ENCODE measurements around the gene KCNK15. TPM values are rescaled to one million over a fixed set of nuclear protein-coding genes. Genes with fewer than 3 reads are reported as not detected.

Gene KCNK15
- total and polyA plus RNA-seq, 9 of the 15 experiments (the other 6 are each of a cell fraction or from before 2014, with no cell fraction given), result 0.03 to 0.30 (median 0.17) TPM; not detected in 5

DNA sequence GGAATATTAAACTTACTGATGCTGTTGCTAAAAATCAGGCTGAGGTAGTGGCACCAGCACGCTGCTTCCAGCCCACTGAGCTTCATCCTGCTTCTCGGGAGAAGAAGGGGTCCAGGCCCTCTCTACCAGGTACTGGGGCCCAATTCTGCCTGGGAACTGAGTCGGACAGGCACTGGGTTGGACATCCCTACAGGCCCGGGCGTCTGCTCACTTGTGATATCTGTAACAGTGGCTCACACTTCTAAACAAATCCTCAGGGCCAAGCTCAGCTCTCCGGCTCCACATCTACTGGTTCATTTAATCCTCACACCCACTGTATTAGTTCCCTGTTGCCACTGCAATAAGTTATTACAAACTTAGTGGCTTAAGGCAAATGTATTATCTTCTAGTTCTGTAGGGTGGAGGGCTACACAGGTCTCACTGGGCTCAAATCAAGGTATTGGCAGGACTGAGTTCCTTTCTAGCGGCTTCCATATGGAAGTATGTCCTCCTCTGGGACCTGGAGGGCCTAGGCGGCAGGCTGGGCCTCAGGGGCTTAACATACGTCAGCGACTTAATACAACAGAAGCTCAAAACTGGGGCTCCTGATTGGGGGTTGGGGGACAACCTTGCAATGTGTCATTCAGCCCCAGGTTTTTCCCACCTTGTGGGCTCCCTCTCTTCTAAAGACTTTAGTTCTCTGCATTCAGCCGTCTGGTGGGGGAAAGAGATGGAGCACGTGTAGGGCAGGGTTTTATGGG lies 1.6 kb upstream of the KCNK15 start (continued):
- TF ChIP-seq POLR3A (IDR thresholded peaks at IDR 0.05; ENCODE audit: borderline replicate concordance, extremely low read depth, insufficient read depth, insufficient read length) (no peak), SMARCC2 (IDR thresholded peaks at IDR 0.05; ENCODE audit: low read depth) (no peak), ZNF77 (CRISPR knock-in tag; IDR thresholded peaks at IDR 0.05) (no peak), ZNF444 (CRISPR knock-in tag; IDR thresholded peaks at IDR 0.05) (no peak), SLC30A9 (CRISPR knock-in tag; IDR thresholded peaks at IDR 0.05) (no peak), RBBP5 (IDR thresholded peaks at IDR 0.05; ENCODE audit: borderline replicate concordance, insufficient read depth, low read length, poor library complexity, severe bottlenecking) (no peak), KDM5B (IDR thresholded peaks at IDR 0.05; ENCODE audit: insufficient replicate concordance, low read depth, low read length) (no peak)

DNA sequence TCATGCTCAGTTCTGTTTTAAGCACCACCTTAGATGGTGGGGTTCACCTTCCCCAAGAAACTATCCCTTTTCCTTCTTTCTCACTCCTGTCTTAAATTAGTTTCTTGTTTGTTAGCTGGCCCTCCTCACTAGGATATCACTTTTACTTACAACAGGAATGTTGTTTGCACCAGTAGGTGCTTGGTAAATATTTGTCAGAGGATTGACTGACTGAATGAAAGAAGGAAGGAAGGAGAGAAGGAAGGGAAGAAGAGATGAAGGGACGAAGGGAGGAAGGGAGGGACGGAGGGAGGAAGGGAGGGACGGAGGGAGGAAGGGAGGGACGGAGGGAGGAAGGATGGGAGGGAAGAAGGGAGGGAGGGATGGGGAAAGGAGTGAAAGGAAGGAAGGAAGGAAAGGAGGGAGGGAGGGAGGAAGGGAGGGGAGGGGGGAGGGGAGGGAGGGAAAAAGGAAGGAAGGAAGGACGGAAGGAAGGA lies 505 bp upstream of the KCNK15 start:
- Histone ChIP-seq H3K4me2 (ENCODE audit: insufficient read depth, low read length) (peak overlapping the region; percentile 77; the same call in 1 of the 2 replicates), H2AFZ (ENCODE audit: low read depth, low read length) (peak overlapping the region; percentile 80), H3K27me3 (ENCODE audit: control insufficient read depth in 2 of 2, insufficient read depth in 2 of 2, low read length in 2 of 2) (peaks cover 4 to 27% of the 10 kb centered on the region in 2 experiments; a peak in 4 of 5 replicates), H3K36me3 (ENCODE audit: control insufficient read depth, insufficient read depth, low read length) (no peaks in the 10 kb centered on the region), H3K4me1 (replicated peaks in 1 of 2; ENCODE audit: control insufficient read depth in 2 of 2, insufficient read depth in 2 of 2, low read length in 2 of 2) (peaks cover 3 to 15% of the 10 kb centered on the region in 2 experiments; a peak in 3 of 5 replicates), H3K27ac (ENCODE audit: extremely low read depth, low read depth, low read length) (no peak overlapping the region), H4K20me1 (replicated peaks; ENCODE audit: control insufficient read depth, insufficient read depth, low read length) (no peaks in the 10 kb centered on the region), H3K9me3 (replicated peaks; ENCODE audit: control insufficient read depth, insufficient read depth, low read depth, low read length) (no peaks in the 10 kb centered on the region), H3K4me3 (no peak overlapping the region), H3K9ac (ENCODE audit: insufficient read depth in 1 of 2, low read depth in 2 of 2, low read length in 2 of 2) (no peak overlapping the region), H3K9me1 (ENCODE audit: control insufficient read depth, insufficient read depth, low read length) (no peaks in the 10 kb centered on the region), H3K79me2 (ENCODE audit: control insufficient read depth, insufficient read depth, low read length) (no peaks in the 10 kb centered on the region)
- ATAC-seq (no peak), FAIRE-seq (no peak), DNase-seq (ENCODE audit: extremely low read depth in 1 of 4, low spot score in 3 of 4) (no peak)
- BruUV-seq (replicated peaks), result no TSS peak
- ChIA-PET CTCF (ENCODE audit: low intra/inter-chr PET ratio) (no interaction called here), POLR2A (interaction anchor here (0.6 kb wide), 1 partner anchor 29 kb away, joined by 3 read pairs; no protein-coding TSS in a partner anchor)
- intact Hi-C loops (cut with micrococcal nuclease) (no loop called here), in situ Hi-C loops (cut with MboI) (loop anchor here (10.0 kb wide), 1 partner anchor 120 kb away; no protein-coding TSS in a partner anchor)
- TF ChIP-seq NCOR1 (IDR thresholded peaks at IDR 0.05) (no peak), FOXA3 (CRISPR knock-in tag; conservative IDR thresholded peaks at IDR 0.05 in 1 of 2, IDR thresholded peaks at IDR 0.05 in 1 of 2) (no peak), NFRKB (IDR thresholded peaks at IDR 0.05; ENCODE audit: low read depth) (no peak), ZNF311 (CRISPR knock-in tag; IDR thresholded peaks at IDR 0.05) (no peak), NFE2L1 (tag; IDR thresholded peaks at IDR 0.05; ENCODE audit: borderline replicate concordance, low read depth) (no peak), SPI1 (IDR thresholded peaks at IDR 0.05; ENCODE audit: borderline replicate concordance, low read depth, low read length) (no peak)
- TF ChIP-seq, protein P1, sequence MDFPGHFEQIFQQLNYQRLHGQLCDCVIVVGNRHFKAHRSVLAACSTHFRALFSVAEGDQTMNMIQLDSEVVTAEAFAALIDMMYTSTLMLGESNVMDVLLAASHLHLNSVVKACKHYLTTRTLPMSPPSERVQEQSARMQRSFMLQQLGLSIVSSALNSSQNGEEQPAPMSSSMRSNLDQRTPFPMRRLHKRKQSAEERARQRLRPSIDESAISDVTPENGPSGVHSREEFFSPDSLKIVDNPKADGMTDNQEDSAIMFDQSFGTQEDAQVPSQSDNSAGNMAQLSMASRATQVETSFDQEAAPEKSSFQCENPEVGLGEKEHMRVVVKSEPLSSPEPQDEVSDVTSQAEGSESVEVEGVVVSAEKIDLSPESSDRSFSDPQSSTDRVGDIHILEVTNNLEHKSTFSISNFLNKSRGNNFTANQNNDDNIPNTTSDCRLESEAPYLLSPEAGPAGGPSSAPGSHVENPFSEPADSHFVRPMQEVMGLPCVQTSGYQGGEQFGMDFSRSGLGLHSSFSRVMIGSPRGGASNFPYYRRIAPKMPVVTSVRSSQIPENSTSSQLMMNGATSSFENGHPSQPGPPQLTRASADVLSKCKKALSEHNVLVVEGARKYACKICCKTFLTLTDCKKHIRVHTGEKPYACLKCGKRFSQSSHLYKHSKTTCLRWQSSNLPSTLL (IDR thresholded peaks at IDR 0.05), result no peak
- TF ChIP-seq, protein P2, sequence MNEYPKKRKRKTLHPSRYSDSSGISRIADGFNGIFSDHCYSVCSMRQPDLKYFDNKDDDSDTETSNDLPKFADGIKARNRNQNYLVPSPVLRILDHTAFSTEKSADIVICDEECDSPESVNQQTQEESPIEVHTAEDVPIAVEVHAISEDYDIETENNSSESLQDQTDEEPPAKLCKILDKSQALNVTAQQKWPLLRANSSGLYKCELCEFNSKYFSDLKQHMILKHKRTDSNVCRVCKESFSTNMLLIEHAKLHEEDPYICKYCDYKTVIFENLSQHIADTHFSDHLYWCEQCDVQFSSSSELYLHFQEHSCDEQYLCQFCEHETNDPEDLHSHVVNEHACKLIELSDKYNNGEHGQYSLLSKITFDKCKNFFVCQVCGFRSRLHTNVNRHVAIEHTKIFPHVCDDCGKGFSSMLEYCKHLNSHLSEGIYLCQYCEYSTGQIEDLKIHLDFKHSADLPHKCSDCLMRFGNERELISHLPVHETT (CRISPR knock-in tag; conservative IDR thresholded peaks at IDR 0.05 in 1 of 2, IDR thresholded peaks at IDR 0.05 in 1 of 2), result no peak
- 25% methylated on average over 1 of the region's 5 CpGs for WGBS (ENCODE audit: insufficient coverage, low coverage, missing lambda C conversion rate)
